K562 (cell line): ENCODE results near the gene CCL15. TPM values are rescaled to one million over a fixed set of nuclear protein-coding genes. Genes with fewer than 3 reads are reported as not detected.

Source experiments
- ATAC-seq: fragments of 200-7000 bp; cut with Tn5 transposase; 3 replicates; pipeline ENCODE4 v1.9.1; 2020; ENCODE audit warnings: moderate library complexity
- BruUV-seq: library from RNA; stranded (reverse); fragments of 400-500 nt; replicated peaks from 2 replicates; lab custom pipeline; 2021; lab: Mats Ljungman, UMichigan
- CTCF ChIA-PET: fragments of 300-600 bp; formaldehyde crosslinking; extraction: SDS; loops from one replicate; lab custom pipeline; 2021; ENCODE audit warnings: low intra/inter-chr PET ratio; lab: Yijun Ruan, JAX
- POLR2A ChIA-PET: fragments of 300-600, 350-650 bp; sonication (Branson Sonifier 250); formaldehyde crosslinking; extraction: SDS; loops from one replicate; lab custom pipeline; 2021; ENCODE audit warnings: antibody characterized with exemption, inconsistent platforms; lab: Yijun Ruan, JAX
- DNase-seq, 4 experiments: peaks; one replicate each; pipeline versions ENCODE4 v3.0.0 to v3.0.0-alpha.2; 2011 to 2018; ENCODE audit warnings: low spot score in 3 of 4, mixed read lengths in 3 of 4; ENCODE audit errors: extremely low read depth in 1 of 4
- FAIRE-seq: peaks from 2 replicates; lab custom pipeline; 2011; peaks lifted over from hg19 to GRCh38; lab: Jason Lieb, UNC
- H2AFZ ChIP-seq: 2 replicates; pipeline ENCODE4 v1.6.0; 2011; ENCODE audit warnings: low read depth, low read length, control low read depth, inconsistent platforms
- H3K27ac ChIP-seq: fragments of 200-600 bp; 3 replicates; pipeline ENCODE4 v1.8.0; 2011; ENCODE audit warnings: low read depth, mild to moderate bottlenecking, control low read depth, inconsistent platforms, low read length, moderate library complexity, mixed read lengths; ENCODE audit errors: extremely low read depth
- H3K27me3 ChIP-seq, 2 experiments: fragments of 300-600 bp in 1 of 2; 2 replicates in 1 of 2; 3 replicates in 1 of 2; pipeline versions ENCODE4 v1.6.0 to v1.8.0; 2011; ENCODE audit warnings: inconsistent platforms in 2 of 2, low read length in 2 of 2, mild to moderate bottlenecking in 1 of 2, mixed read lengths in 1 of 2, moderate library complexity in 1 of 2; ENCODE audit not compliant: control insufficient read depth in 2 of 2, insufficient read depth in 2 of 2
- H3K36me3 ChIP-seq: fragments of 300-600 bp; 3 replicates; pipeline ENCODE4 v1.8.0; 2011; ENCODE audit warnings: mild to moderate bottlenecking, low read length, inconsistent platforms; ENCODE audit not compliant: control insufficient read depth, insufficient read depth
- H3K4me1 ChIP-seq, 2 experiments: fragments of 200-600 bp in 1 of 2; replicated peaks in 1 of 2; 2 replicates in 1 of 2; 3 replicates in 1 of 2; pipeline versions ENCODE4 v1.5.1 to v1.8.0; 2011; ENCODE audit warnings: inconsistent platforms in 2 of 2, low read length in 2 of 2, mild to moderate bottlenecking in 1 of 2, mixed read lengths in 1 of 2, moderate library complexity in 1 of 2; ENCODE audit not compliant: control insufficient read depth in 2 of 2, insufficient read depth in 2 of 2
- H3K4me2 ChIP-seq: 2 replicates; pipeline ENCODE4 v1.6.1; 2011; ENCODE audit warnings: low read length, control low read depth, inconsistent platforms, mixed read lengths; ENCODE audit not compliant: insufficient read depth
- H3K4me3 ChIP-seq: fragments of 200-600 bp; sonication (generic), shearing (Covaris generic); 2 replicates; pipeline ENCODE4 v1.5.1; 2016; ENCODE audit warnings: control low read depth, inconsistent platforms
- H3K79me2 ChIP-seq: fragments of 200-600 bp; 3 replicates; pipeline ENCODE4 v1.8.0; 2011; ENCODE audit warnings: low read length, inconsistent platforms; ENCODE audit not compliant: control insufficient read depth, insufficient read depth
- H3K9ac ChIP-seq, 2 experiments: 2 replicates each; pipeline versions ENCODE4 v1.6.0 to v1.6.1; 2011; ENCODE audit warnings: low read depth in 2 of 2, low read length in 2 of 2, control low read depth in 1 of 2, inconsistent platforms in 1 of 2, mild to moderate bottlenecking in 1 of 2, mixed read lengths in 1 of 2; ENCODE audit not compliant: insufficient read depth in 1 of 2
- H3K9me1 ChIP-seq: one replicate; pipeline ENCODE4 v1.6.0; 2011; ENCODE audit warnings: inconsistent platforms, mild to moderate bottlenecking, low read length, moderate library complexity; ENCODE audit not compliant: control insufficient read depth, insufficient read depth
- H3K9me3 ChIP-seq: replicated peaks from 2 replicates; pipeline ENCODE4 v1.5.1; 2011; ENCODE audit warnings: low read depth, low read length, inconsistent platforms; ENCODE audit not compliant: control insufficient read depth, insufficient read depth
- H4K20me1 ChIP-seq: replicated peaks from 2 replicates; pipeline ENCODE4 v1.6.1; 2011; ENCODE audit warnings: low read length, inconsistent platforms, mixed read lengths; ENCODE audit not compliant: control insufficient read depth, insufficient read depth
- CBX5 ChIP-seq: IDR thresholded peaks from 2 replicates; pipeline ENCODE4 v1.6.1; 2014; ENCODE audit warnings: low read depth, borderline replicate concordance
- NBN ChIP-seq: fragments of 450-650 bp; IDR thresholded peaks from 2 replicates; pipeline ENCODE4 v1.6.1; 2016; ENCODE audit warnings: low read depth, mild to moderate bottlenecking
- POLR2H ChIP-seq: IDR thresholded peaks from 2 replicates; pipeline ENCODE4 v1.6.1; 2016; ENCODE audit warnings: missing genetic modification characterization, low read depth, mild to moderate bottlenecking, control low read depth, missing compliant biosample characterization, moderate library complexity
- PTBP1 ChIP-seq: fragments of 200-400 bp; formaldehyde crosslinking; IDR thresholded peaks from 2 replicates; pipeline ENCODE4 v1.6.1; 2017; ENCODE audit warnings: low read depth, low read length
- TCFL5 ChIP-seq: fragments of 250-450 bp; sonication (Bioruptor Pico); conservative IDR thresholded peaks from 2 replicates; pipeline ENCODE4 v1.6.1; 2021; ENCODE audit warnings: mild to moderate bottlenecking, moderate library complexity, matching md5 sums
- WGBS: fragments of 100-300 bp; shearing (Covaris generic); methylation state at CpG from one replicate; pipeline ENCODE4 v1.1.6; 2016; ENCODE audit warnings: low coverage, mixed read lengths; ENCODE audit not compliant: insufficient coverage; ENCODE audit errors: missing lambda C conversion rate; 5-methylcytosine and 5-hydroxymethylcytosine counted together
- in situ Hi-C: fragments of 300-500 bp; cut with MboI; formaldehyde crosslinking; loops from 4 replicates; pipeline ENCODE4 v1.15.0; 2018; ENCODE audit warnings: inconsistent platforms, mixed read lengths
- intact Hi-C: fragments of 100-400 bp; cut with micrococcal nuclease; formaldehyde crosslinking; loops from 2 replicates; pipeline ENCODE4 v1.14.2; 2022
- polyA plus RNA-seq, 8 experiments: library from polyadenylated mRNA; depleted of rRNA in 4 of 8; stranded (reverse) in 5 of 8; unstranded in 3 of 8; fragments of >200 nt; fragmentation: Nextera tagmentation in 2 of 8; fragmentation: Illumina TruSeq in 1 of 8; extraction: Ambion mirVana in 2 of 8; extraction: Trizol in 1 of 8; gene quantifications; 2 replicates each; pipeline versions ENCODE4 v1.2.1 to v1.2.3, GENCODE V29; 2011 to 2014; ENCODE audit warnings: inconsistent platforms in 1 of 8, missing spikeins in 1 of 8
- total RNA-seq, 7 experiments: library from RNA; depleted of rRNA in 6 of 7; stranded (reverse); fragments of >200 nt in 6 of 7; fragmentation: Illumina TruSeq in 2 of 7; extraction: Trizol in 2 of 7; gene quantifications; 2 replicates each; pipeline versions ENCODE4 v1.2.1 to v1.2.3, GENCODE V29; 2011 to 2021; ENCODE audit warnings: low replicate concordance in 1 of 7
- TF ChIP-seq, protein P1 (sequence below), 2 experiments: fragments of 450-650 bp; conservative IDR thresholded peaks; 2 replicates each; pipeline ENCODE4 v1.6.1; 2017; ENCODE audit warnings: mild to moderate bottlenecking in 2 of 2, moderate library complexity in 2 of 2

The CCL15 gene
- total and polyA plus RNA-seq, 9 of the 15 experiments (the other 6 are each of a cell fraction or from before 2014, with no cell fraction given) = not detected

DNA sequence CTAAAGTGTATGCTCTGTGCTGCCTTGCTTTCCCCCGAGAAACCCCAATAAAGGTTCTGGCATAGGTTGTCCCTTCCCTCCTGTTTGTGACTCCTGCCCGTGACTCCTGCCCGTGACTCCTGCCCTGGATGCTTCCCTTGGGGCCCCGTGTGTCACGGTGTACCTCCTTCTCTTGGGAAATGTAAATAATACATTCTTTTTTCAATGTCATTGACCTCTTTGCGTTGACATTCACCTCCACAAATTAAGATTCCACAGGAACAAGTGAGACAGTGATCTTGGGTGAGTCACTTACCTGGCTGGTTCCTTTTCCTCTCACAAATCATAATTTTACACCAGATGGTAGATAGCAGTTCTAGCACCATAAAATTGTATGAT lies 632 bp downstream of the CCL15 start:
- Histone ChIP-seq H3K9me3 (no peaks in the 10 kb centered on the region), H3K9ac (no peak overlapping the region), H2AFZ (no peak overlapping the region), H3K4me3 (no peak overlapping the region), H3K4me1 (no peaks in the 10 kb centered on the region), H3K36me3 (no peaks in the 10 kb centered on the region), H4K20me1 (no peaks in the 10 kb centered on the region), H3K79me2 (no peaks in the 10 kb centered on the region), H3K4me2 (no peak overlapping the region), H3K27ac (no peak overlapping the region), H3K27me3 (peaks cover 9 to 12% of the 10 kb centered on the region in 2 experiments; a peak in 3 of 5 replicates), H3K9me1 (no peaks in the 10 kb centered on the region)
- DNase-seq (no peak), ATAC-seq (no peak), FAIRE-seq (no peak)
- BruUV-seq = no TSS peak
- intact Hi-C loops = no loop called here
- TF ChIP-seq, protein P1, sequence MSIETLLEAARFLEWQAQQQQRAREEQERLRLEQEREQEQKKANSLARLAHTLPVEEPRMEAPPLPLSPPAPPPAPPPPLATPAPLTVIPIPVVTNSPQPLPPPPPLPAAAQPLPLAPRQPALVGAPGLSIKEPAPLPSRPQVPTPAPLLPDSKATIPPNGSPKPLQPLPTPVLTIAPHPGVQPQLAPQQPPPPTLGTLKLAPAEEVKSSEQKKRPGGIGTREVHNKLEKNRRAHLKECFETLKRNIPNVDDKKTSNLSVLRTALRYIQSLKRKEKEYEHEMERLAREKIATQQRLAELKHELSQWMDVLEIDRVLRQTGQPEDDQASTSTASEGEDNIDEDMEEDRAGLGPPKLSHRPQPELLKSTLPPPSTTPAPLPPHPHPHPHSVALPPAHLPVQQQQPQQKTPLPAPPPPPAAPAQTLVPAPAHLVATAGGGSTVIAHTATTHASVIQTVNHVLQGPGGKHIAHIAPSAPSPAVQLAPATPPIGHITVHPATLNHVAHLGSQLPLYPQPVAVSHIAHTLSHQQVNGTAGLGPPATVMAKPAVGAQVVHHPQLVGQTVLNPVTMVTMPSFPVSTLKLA (conservative IDR thresholded peaks at IDR 0.05) = no peak
- no peak for TF ChIP-seq TCFL5 (CRISPR knock-in tag)
- no peak for TF ChIP-seq PTBP1
- TF ChIP-seq CBX5 = no peak
- TF ChIP-seq NBN = no peak
- TF ChIP-seq POLR2H (tag) = no peak
- in situ Hi-C loops = no loop called here
- POLR2A ChIA-PET = no interaction called here
- CTCF ChIA-PET = no interaction called here
- WGBS = 2% methylated on average over 6 of the region's 6 CpGs
